Omental fat pad (tissue), 4 donors: ENCODE results near the gene SMPD1. TPM values are rescaled to one million over a fixed set of nuclear protein-coding genes. Genes with fewer than 3 reads are reported as not detected.

ENCODE experiments used
- ATAC-seq: fragments of 150-250 bp; one replicate; pipeline ENCODE4 v1.9.1; 2016; ENCODE audit warnings: mild to moderate bottlenecking, moderate library complexity; ENCODE audit not compliant: low FRiP score
- DNase-seq: peaks from one replicate; pipeline ENCODE4 v3.0.0-alpha.2; 2019; ENCODE audit warnings: low spot score
- total RNA-seq, 4 donors: library from RNA; depleted of rRNA; stranded (reverse); fragments of >200 nt; gene quantifications; one replicate each; pipeline ENCODE4 v1.1.0, GENCODE V29; 2016
- TF ChIP-seq, protein P1 (sequence below), 3 donors: fragments of 450-650 bp; IDR thresholded peaks; one replicate each; pipeline ENCODE4 v1.5.1; 2016 to 2017; ENCODE audit warnings: antibody characterized with exemption in 3 of 3, mild to moderate bottlenecking in 3 of 3, moderate library complexity in 2 of 3

The SMPD1 gene
- total RNA-seq, 4 donors from 2014 or later, result 21.4 to 23.7 (median 22.5) TPM

DNA sequence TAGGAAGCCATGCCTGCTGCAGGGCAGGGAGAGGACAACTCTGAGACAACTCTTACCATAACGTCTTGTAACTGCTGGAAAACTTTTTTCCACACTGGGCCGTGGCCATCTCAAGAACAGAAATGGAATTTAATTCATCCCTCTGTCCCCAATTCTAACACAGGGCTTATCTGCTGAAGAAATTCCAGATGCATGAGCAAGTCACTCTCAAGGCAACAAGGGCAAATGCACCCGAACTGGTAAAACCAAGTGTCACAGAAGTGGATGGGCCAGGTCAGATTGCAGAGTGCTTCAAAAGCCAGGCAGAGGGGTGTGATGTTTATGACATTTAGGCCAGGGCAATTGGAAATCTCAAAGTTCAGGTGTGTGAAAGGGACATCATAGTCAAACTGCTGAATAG lies 7.4 kb downstream of the SMPD1 start:
- ATAC-seq (no peak), DNase-seq (no peak)
- TF ChIP-seq, protein P1, sequence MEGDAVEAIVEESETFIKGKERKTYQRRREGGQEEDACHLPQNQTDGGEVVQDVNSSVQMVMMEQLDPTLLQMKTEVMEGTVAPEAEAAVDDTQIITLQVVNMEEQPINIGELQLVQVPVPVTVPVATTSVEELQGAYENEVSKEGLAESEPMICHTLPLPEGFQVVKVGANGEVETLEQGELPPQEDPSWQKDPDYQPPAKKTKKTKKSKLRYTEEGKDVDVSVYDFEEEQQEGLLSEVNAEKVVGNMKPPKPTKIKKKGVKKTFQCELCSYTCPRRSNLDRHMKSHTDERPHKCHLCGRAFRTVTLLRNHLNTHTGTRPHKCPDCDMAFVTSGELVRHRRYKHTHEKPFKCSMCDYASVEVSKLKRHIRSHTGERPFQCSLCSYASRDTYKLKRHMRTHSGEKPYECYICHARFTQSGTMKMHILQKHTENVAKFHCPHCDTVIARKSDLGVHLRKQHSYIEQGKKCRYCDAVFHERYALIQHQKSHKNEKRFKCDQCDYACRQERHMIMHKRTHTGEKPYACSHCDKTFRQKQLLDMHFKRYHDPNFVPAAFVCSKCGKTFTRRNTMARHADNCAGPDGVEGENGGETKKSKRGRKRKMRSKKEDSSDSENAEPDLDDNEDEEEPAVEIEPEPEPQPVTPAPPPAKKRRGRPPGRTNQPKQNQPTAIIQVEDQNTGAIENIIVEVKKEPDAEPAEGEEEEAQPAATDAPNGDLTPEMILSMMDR (IDR thresholded peaks at IDR 0.05), result no peak

DNA sequence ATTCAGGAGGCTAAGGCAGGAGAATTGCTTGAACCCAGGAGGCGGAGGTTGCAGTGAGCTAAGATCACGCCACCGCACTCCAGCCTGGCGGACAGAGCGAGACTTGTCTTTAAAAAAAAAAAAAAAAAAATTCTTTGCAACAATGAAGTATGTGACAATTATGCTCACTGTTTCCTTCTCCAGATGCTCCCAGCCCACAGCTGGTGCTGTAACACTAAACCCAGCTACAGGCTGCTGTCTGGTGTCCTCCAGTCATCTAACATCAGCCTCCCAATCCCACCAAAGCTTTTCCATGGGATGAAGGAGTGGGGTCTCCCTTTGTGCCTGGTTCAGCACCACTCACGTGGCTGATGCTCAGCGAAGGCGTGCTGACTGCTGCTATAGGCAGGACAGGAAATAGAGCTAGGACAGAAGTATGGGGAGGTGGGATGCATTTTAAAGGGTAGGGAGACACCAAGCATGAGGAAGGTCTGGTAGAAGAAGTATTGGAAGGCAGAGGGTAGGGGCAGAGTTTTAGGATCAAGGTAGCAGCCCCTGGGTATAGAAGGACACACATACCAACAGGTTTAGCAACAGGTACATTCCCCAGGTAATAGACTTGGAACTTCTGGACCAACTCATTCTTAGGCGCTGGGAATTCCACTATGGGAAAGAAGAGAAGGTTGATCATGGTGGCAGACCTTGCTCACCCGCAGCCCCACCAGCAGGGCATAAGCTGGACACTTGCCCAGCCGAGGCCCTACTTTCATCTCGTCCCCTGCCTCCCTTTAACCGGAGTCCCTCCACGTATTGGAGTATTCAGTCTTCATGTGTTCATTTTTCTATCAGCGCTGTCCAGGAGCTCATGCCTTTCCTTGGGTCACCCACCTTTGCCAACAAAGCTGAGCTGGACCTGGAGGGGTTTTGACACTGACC lies 10.4 kb downstream of the SMPD1 start:
- TF ChIP-seq, protein P1 (IDR thresholded peaks at IDR 0.05), result no peak
- ATAC-seq (no peak), DNase-seq (no peak)

DNA sequence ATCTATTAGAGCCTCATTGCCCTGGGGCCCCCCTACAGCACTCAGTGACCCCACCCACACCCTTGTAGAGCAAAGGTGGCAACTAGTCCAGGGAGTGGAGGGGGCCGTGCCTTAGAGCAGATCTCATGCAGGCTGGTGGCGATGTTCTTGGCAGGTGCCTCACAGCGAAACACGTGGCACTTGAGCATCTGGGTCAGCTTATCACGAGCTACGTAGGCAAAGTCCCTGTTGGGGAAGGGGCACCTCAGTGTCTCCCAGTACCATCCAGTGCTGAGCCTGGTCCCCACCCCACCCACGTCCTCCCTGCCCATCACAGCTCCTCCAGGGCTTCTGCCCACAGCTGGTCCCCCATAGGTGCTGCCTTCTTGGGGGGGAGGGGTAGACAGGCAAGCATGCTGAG lies 11.2 kb downstream of the SMPD1 start:
- ATAC-seq (no peak), DNase-seq (no peak)
- TF ChIP-seq, protein P1 (IDR thresholded peaks at IDR 0.05), result no peak

DNA sequence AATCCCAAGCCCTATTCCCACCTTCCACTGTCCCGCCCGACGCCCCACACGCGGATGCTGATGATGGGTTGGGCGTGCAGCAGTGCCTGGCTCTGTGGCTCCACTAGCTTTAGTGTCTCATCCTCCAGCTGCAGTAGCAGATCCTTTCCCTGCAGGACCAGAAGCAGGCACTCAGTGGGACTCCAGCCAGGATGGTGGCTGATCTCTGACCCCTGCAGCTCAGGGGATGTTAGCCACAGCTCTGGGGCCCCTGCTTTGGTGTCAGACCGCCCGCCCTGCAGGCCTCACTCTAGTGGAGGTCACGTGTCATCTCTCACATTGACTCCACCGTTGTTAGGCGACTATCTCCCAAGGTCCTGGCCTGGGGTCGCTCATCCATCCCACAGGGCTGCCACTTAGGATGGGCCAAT lies 11.8 kb downstream of the SMPD1 start:
- TF ChIP-seq, protein P1 (IDR thresholded peaks at IDR 0.05), result no peak
- no peak for ATAC-seq
- no peak for DNase-seq

DNA sequence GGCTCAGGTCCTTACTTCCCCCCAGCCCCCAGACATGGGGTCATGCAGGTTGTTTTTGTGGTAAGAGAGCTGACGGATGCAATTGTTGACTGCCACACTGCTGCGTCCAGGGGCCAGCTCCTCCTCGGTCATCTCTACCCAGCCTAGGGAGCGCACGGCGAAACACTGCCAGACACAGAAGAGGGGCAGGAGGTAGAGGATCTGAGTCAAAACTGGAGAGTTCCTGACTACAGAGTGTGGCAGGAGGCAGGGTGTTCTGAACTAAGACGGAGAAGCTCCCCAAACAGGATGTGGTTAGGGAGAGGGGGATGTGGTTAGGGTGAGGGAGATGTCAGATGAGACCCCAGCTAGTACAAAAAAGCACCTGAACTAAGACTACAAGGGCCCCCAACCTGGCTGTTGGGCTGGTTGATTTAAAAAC lies 12.3 kb downstream of the SMPD1 start:
- ATAC-seq (no peak), DNase-seq (no peak)
- TF ChIP-seq, protein P1 (IDR thresholded peaks at IDR 0.05), result no peak

DNA sequence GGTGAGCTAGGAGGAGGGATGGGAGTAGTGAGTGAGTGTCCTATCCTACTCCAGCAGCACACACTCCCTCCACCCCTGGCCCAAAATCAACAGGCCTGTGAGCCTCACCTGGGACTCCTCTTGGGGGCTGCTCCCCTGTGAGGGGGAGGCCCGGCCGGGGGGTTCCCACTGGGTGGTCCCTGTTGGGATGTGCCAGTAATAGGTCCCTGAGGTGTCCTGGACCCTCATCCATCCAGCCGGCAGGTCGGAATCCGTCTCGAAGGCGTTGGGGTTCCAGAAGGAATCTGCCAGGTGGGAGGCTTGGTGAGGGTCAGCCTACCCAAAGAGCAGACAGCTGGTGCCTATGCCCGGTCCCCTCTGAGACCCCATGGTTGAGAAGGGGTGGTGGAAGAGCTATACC lies 13.3 kb downstream of the SMPD1 start:
- DNase-seq (no peak), ATAC-seq (no peak)
- TF ChIP-seq, protein P1 (IDR thresholded peaks at IDR 0.05), result no peak
